Stimulated activated CD4-positive, alpha-beta T cell treated with anti-CD3 and anti-CD28 coated beads, Interleukin-15, amount 100 ng/mL, for 48 hours (primary cell): ENCODE data around the gene SMIM31.

Source experiments
- DNase-seq, 2 donors: peaks; one replicate each; pipeline ENCODE4 v3.0.0-alpha.2; 2020; ENCODE audit warnings: low read depth in 2 of 2

Gene SMIM31

DNA sequence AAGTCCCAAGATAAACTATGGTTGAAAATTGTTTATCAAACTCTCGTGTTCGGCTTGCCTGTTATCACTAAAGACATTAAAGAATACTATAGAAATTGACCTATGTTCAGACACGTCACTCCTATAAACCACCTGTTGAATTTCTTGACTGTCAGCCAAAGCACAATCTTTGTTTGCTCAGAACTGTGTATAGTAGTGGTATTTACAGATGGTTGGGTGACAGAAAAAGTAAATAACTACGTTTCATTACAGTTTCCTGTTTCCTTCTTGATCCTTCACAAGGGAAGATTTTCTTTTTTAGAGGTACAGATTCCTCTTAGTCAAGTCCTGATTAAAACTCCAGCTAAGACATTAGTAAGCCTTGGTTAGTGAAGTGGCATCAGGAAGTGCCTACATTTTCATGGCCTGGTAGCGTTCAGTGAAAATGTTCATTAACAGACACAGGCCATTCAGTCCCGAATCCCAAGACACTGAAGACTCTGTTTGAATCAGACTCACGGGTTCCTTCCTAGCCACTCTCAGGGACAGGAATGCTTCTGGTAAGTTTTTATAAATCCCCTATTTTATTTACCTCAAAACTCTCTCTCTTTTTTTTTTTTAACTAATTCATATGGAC, at the start of gene SMIM31:
Gene SMIM31, plus strand, starts transcription at position 259 of the 616 bp plus-strand sequence. CDS start 16,313 bp downstream, outside the sequence.
- no peak for DNase-seq

DNA sequence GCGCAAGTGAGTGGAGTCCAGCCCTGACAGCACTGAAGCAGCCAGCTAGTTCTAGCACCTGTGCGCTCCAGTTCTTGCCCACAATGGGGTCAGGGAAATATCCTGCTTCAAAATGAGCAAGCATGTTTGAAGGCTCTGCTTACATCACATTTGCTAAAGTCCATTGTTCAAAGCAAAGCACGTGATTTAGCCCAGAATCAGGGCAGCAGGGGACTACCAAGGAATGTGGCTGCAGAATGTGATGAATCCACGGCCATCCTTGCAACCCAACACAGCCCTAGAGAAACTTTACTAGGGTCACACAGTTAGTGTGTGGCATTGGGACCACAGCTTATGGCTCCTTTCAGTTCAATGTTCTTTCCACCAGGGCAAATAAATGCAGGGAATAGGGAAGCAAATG, 47.3 kb upstream of the SMIM31 start:
- no peak for DNase-seq

- no peak for DNase-seq
Observed at GRCh38 chr4:164716901-164717300, 37.0 kb upstream of the SMIM31 start.

GRCh38 chr4:164718827-164719226, 35.1 kb upstream of the SMIM31 start:
- no peak for DNase-seq

- DNase-seq = no peak
Observed at GRCh38 chr4:164725066-164725465, 28.9 kb upstream of the SMIM31 start.

GRCh38 chr4:164730705-164731393, 23.1 kb upstream of the SMIM31 start:
- no peak for DNase-seq

GRCh38 chr4:164731827-164732474, 22.0 kb upstream of the SMIM31 start:
- peak; percentile 10 to 23 for DNase-seq

DNA sequence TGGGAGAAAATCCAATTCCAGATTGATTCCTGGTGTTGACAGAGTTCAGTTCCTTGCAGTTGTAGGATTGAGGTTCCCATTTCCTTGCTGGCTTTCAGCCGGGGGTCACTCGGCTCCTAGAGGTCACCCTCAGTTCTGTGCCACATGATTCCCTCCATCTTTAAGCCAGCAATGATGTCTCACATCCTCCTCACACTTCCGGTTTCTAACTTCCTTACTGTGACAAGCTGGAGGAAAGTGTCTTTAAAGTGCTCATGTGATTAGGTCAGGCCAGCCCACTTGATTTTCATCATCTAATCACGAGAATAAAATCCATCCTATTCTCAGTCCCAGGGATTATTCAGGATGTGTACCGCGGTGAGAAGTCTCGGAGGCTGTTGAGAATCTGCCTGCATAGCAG, 19.4 kb upstream of the SMIM31 start:
- DNase-seq = no peak

- no peak for DNase-seq
Observed at GRCh38 chr4:164748375-164748774, 5.6 kb upstream of the SMIM31 start.

DNA sequence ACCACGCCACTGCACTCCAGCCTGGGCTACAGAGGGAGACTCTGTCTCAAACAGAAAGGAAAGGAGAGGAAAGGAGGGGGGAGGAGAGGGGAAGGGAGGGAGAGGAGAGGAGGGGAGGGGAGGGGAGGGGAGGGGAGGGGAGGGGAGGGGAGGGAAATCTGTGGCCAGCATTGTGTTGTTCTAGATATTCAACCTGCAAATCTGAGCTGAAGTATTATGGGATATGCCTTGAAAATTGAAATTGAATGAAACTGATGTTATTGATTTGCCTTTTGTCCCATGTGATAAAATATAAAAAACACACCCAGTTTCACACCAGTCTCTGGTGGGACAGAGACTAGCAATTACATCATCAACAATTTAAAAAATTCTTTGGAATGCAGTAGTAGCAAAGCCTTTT, 1.5 kb downstream of the SMIM31 start:
- DNase-seq = no peak

GRCh38 chr4:164756686-164757085, 2.8 kb downstream of the SMIM31 start:
- DNase-seq = no peak

GRCh38 chr4:164761241-164761640, 7.3 kb downstream of the SMIM31 start:
- DNase-seq = no peak

- no peak for DNase-seq
Observed at GRCh38 chr4:164761746-164762275, 7.9 kb downstream of the SMIM31 start.

GRCh38 chr4:164765096-164765495, 11.2 kb downstream of the SMIM31 start:
- no peak for DNase-seq

DNA sequence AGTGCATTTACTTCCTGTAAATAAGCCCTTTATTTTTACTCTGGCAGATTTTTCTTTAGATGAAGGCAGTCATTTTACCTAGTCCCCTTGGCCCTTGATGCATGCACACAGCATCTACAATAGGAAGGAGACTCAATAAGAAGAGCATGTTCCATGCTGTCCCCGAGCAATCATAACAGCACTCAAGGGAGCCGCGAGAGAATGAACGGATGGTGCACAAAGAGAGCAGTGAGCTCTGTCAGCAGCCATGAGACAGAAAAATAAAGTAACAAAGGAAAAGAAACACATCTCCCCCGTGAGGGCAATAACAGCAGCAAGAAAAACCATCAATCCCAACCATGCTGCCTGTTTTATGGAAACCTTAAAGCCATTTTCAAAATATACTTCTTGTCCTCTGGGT, 11.9 kb downstream of the SMIM31 start:
- DNase-seq = no peak

GRCh38 chr4:164768516-164768915, 14.6 kb downstream of the SMIM31 start:
- no peak for DNase-seq

- DNase-seq = no peak
Observed at GRCh38 chr4:164770010-164770724, 16.2 kb downstream of the SMIM31 start.

DNA sequence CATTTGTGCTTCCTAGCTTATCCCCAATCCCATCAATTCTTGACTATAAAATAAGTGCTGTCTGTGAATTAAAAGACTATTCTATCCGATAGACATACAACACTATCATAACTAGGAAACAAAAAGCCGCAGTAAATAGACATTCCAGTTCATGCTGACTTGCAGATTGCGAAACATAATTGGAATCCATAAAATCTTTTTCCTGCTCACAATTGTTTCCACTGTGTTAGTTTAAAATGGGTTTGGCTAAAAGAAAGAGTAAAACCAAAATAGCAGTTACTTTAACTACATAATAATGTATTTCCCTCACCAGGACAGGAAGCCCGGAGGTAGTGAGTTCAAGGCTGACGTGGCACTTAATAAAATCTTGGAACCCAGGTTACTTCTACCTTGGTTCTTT, 17.2 kb downstream of the SMIM31 start:
- DNase-seq = no peak

DNA sequence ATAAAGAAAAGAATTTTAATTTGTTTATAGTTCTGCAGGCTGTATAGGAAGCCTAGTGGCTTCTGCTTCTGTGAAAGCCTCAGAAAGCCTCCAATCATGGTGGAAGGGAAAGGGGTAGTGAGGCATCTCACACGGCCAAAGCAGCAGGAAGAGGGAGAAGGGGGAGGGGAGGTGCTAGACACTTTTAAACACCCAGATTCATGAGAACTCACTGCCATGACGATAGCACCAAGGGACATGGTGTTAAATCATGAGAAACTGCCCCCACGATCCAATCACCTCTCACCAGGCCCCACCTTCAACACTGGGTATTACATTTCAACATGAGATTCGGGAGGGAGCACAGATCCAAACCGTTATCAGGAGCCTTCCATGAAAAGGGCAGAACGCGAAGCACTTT, 18.1 kb downstream of the SMIM31 start:
- DNase-seq = no peak

- no peak for DNase-seq
Observed at GRCh38 chr4:164779080-164779479, 25.1 kb downstream of the SMIM31 start.

DNA sequence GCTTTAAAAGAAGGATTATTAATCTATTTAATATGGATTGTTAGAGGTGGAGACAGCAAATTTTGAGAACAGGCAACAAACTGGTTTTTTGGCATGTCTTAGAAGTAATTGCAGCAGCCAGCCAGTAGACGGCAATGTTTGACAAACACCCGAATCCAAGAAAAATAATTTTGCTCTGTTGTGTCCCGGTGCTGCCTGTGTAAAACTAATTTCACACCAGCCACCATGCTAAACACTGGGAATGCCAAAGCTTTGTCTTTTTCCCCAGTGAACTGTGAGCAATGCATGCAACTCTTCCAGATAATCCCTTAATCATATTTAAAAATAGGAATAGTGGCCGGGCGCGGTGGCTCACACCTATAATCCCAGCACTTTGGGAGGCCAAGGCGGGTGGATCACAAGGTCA, 25.9 kb downstream of the SMIM31 start:
- DNase-seq = peak in 1 of 2 donors; percentile 4

GRCh38 chr4:164780839-164781238, 26.9 kb downstream of the SMIM31 start:
- DNase-seq = no peak
